Measurements from ENCODE around the gene SLC18A2. TPM values are rescaled to one million over a fixed set of nuclear protein-coding genes. Genes with fewer than 3 reads are reported as not detected.

SLC18A2 gene
- total and polyA plus RNA-seq, 9 of the 15 experiments (the other 6 are each of a cell fraction or from before 2014, with no cell fraction given) = 0.03 to 5.4 (median 0.40) TPM

DNA sequence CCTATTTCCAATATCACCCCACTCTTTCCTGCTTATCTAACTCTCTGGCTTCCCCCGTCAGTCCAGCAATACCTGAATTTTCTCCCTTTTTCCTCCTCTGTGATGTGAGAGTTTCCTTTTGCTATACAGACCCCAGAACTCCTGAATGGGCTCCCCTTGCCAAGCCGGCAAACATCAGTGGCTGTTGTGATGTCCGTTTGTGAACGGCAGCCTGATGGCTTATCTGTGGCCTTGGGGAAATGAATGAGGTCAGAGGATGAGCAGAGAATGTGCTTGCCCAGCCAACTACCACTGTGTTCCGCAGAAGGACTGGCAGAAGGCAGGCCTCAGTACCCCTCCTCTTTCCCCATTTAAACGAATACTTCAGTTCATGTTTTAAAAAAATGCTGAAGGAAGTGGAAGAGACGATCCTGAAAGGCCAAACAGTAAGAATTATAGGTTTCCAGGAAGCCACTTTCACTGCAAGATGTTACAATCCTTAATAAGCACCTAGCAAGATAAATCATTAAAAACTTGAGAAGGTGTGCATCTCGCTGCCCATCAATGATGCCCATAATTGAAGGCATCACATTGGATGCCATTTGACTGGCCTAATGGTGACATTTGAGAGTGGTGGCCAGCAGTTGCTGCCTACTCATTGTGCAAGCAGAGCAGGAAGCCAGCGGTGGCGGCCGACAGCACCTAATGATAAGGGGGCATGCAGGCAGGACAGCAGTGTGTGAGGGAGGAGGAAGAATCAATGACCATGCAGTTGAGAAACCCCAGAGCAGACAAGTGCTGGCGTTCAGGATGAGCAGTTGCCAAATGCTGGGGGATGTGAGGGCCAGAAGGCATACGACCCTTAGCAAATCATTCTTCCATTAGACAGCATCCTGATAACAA is 31.5 kb downstream of the SLC18A2 start (continued):
- TF ChIP-seq, protein P1, sequence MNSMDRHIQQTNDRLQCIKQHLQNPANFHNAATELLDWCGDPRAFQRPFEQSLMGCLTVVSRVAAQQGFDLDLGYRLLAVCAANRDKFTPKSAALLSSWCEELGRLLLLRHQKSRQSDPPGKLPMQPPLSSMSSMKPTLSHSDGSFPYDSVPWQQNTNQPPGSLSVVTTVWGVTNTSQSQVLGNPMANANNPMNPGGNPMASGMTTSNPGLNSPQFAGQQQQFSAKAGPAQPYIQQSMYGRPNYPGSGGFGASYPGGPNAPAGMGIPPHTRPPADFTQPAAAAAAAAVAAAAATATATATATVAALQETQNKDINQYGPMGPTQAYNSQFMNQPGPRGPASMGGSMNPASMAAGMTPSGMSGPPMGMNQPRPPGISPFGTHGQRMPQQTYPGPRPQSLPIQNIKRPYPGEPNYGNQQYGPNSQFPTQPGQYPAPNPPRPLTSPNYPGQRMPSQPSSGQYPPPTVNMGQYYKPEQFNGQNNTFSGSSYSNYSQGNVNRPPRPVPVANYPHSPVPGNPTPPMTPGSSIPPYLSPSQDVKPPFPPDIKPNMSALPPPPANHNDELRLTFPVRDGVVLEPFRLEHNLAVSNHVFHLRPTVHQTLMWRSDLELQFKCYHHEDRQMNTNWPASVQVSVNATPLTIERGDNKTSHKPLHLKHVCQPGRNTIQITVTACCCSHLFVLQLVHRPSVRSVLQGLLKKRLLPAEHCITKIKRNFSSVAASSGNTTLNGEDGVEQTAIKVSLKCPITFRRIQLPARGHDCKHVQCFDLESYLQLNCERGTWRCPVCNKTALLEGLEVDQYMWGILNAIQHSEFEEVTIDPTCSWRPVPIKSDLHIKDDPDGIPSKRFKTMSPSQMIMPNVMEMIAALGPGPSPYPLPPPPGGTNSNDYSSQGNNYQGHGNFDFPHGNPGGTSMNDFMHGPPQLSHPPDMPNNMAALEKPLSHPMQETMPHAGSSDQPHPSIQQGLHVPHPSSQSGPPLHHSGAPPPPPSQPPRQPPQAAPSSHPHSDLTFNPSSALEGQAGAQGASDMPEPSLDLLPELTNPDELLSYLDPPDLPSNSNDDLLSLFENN (IDR thresholded peaks at IDR 0.05; ENCODE audit: low read depth in 2 of 2, low read length in 2 of 2) = no peak
- TF ChIP-seq ZFP30 (CRISPR knock-in tag; IDR thresholded peaks at IDR 0.05; ENCODE audit: borderline replicate concordance) = no peak
- TF ChIP-seq RFX5 (IDR thresholded peaks at IDR 0.05; ENCODE audit: low read depth, low read length) = no peak
- TF ChIP-seq, protein P2, sequence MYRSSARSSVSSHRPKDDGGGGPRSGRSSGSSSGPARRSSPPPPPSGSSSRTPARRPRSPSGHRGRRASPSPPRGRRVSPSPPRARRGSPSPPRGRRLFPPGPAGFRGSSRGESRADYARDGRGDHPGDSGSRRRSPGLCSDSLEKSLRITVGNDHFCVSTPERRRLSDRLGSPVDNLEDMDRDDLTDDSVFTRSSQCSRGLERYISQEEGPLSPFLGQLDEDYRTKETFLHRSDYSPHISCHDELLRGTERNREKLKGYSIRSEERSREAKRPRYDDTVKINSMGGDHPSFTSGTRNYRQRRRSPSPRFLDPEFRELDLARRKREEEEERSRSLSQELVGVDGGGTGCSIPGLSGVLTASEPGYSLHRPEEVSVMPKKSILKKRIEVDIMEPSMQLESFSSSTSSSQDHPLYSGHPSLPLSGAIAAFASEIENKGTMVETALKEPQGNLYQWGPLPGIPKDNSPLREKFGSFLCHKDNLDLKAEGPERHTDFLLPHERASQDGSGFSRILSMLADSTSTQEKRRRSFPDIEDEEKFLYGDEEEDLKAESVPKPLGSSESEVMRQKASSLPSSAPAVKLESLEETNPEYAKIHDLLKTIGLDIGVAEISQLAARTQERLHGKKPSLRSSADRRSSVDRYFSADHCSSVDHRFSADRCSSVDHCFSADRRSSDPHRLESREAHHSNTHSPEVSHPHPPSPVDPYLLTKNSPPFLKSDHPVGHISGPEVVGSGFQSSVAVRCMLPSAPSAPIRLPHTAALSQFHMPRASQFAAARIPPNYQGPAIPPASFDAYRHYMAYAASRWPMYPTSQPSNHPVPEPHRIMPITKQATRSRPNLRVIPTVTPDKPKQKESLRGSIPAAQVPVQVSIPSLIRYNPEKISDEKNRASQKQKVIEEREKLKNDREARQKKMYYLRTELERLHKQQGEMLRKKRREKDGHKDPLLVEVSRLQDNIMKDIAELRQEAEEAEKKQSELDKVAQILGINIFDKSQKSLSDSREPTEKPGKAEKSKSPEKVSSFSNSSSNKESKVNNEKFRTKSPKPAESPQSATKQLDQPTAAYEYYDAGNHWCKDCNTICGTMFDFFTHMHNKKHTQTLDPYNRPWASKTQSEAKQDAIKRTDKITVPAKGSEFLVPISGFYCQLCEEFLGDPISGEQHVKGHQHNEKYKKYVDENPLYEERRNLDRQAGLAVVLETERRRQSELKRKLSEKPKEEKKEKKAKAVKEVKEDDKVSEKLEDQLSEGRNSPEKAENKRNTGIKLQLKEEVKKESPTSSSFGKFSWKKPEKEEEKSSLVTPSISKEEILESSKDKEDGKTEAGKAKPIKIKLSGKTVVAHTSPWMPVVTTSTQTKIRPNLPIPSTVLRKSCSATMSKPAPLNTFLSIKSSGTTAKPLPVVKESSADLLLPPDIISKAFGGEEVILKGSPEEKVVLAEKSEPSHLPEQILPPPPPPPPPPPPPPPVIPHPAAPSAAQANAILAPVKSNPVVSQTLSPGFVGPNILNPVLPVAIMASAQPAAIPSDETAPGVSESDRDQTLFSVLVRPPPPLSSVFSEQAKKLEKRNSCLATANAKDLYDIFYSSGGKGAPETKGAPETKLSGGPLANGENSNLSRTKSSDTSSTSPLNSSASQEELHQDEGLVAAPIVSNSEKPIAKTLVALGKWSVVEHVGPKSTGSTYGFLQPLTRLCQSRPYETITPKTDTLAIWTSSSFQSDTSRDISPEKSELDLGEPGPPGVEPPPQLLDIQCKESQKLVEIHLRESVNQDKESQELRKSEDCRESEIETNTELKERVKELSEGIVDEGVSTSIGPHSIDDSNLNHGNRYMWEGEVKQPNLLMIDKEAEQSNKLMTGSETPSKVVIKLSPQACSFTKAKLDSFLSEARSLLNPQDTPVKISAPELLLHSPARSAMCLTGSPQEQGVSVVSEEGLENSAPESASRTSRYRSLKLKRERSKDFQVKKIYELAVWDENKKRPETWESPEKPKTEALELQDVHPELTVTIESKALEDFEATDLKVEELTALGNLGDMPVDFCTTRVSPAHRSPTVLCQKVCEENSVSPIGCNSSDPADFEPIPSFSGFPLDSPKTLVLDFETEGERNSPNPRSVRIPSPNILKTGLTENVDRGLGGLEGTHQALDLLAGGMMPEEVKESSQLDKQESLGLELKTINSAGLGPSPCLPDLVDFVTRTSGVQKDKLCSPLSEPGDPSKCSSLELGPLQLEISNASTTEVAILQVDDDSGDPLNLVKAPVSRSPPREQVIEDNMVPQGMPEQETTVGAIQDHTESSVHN (IDR thresholded peaks at IDR 0.05; ENCODE audit: borderline replicate concordance in 1 of 2, low read depth in 1 of 2) = no peak
- TF ChIP-seq RFX7 (CRISPR knock-in tag; IDR thresholded peaks at IDR 0.05) = no peak
- TF ChIP-seq GTF2F1 (IDR thresholded peaks at IDR 0.05; ENCODE audit: low read depth, low read length) = no peak
- TF ChIP-seq, protein P3, sequence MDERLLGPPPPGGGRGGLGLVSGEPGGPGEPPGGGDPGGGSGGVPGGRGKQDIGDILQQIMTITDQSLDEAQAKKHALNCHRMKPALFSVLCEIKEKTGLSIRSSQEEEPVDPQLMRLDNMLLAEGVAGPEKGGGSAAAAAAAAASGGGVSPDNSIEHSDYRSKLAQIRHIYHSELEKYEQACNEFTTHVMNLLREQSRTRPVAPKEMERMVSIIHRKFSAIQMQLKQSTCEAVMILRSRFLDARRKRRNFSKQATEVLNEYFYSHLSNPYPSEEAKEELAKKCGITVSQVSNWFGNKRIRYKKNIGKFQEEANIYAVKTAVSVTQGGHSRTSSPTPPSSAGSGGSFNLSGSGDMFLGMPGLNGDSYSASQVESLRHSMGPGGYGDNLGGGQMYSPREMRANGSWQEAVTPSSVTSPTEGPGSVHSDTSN (CRISPR knock-in tag; IDR thresholded peaks at IDR 0.05; ENCODE audit: low read depth) = no peak
- TF ChIP-seq, protein P3 (tag; conservative IDR thresholded peaks at IDR 0.05; ENCODE audit: low read depth) = no peak
- TF ChIP-seq, protein P4, sequence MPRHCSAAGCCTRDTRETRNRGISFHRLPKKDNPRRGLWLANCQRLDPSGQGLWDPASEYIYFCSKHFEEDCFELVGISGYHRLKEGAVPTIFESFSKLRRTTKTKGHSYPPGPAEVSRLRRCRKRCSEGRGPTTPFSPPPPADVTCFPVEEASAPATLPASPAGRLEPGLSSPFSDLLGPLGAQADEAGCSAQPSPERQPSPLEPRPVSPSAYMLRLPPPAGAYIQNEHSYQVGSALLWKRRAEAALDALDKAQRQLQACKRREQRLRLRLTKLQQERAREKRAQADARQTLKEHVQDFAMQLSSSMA (CRISPR knock-in tag; IDR thresholded peaks at IDR 0.05) = no peak
